Choroid plexus epithelial cell (primary cell): ENCODE measurements around the gene UBE3A.

Source experiments
- DNase-seq: peaks from one replicate; pipeline ENCODE4 v3.0.0-alpha.2; 2010; ENCODE audit warnings: low read depth
- H3K4me3 ChIP-seq: 2 replicates; pipeline ENCODE4 v1.5.1; 2011; ENCODE audit warnings: low read depth, mild to moderate bottlenecking, control low read depth, low read length, moderate library complexity
- TF ChIP-seq, protein P1 (sequence below): conservative IDR thresholded peaks from 2 replicates; pipeline ENCODE4 v1.5.1; 2011; ENCODE audit warnings: low read depth, mild to moderate bottlenecking, control low read depth, inconsistent platforms, low read length, moderate library complexity

Gene UBE3A

DNA sequence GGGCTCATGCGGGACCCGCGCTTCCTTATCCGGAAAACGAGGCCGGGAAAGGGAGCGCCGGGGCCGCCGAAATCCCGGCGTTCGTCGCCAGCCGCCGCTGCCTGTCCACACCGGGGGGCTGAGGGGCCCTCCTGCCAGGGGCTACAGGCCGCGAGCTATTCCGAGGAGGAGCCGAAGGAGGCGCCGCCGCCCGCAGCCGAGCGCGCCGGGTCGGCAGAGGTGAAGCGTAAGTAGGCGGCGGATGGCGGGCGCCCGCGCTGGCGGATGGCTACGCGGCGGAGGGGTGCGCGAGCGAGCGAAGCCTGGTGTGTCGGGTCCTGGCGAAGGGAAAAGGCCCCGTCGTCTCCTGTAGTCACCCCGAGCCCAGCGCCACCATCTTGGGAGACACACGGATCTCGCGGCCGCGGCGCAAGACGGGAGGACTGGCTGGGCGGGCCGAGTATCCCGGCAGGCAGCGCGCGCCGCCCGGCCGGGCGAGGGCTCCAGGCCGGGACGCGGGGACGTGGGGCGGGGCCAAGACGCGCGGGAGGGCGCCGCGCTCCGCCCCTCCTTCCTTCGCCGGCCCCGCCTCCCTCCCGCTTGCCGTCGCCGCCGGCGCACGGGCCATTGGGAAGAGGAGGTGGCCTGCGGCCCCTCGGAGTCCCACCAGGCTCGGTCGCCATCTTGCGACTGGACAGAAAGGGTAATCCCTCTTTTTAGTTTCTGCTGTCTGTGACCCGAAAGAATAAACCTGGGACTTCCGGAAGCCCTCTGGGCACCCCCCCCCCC, at the start of gene UBE3A:
UBE3A (minus strand) TSS at position 424 of the 768 bp plus-strand sequence. CDS start 29,917 bp downstream, outside the sequence.
- peak; percentile 95 for DNase-seq
- H3K4me3 ChIP-seq, result peak within 1 kb of the TSS; percentile 91
- TF ChIP-seq, protein P1, sequence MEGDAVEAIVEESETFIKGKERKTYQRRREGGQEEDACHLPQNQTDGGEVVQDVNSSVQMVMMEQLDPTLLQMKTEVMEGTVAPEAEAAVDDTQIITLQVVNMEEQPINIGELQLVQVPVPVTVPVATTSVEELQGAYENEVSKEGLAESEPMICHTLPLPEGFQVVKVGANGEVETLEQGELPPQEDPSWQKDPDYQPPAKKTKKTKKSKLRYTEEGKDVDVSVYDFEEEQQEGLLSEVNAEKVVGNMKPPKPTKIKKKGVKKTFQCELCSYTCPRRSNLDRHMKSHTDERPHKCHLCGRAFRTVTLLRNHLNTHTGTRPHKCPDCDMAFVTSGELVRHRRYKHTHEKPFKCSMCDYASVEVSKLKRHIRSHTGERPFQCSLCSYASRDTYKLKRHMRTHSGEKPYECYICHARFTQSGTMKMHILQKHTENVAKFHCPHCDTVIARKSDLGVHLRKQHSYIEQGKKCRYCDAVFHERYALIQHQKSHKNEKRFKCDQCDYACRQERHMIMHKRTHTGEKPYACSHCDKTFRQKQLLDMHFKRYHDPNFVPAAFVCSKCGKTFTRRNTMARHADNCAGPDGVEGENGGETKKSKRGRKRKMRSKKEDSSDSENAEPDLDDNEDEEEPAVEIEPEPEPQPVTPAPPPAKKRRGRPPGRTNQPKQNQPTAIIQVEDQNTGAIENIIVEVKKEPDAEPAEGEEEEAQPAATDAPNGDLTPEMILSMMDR, result peak; percentile 30

GRCh38 chr15:25487226-25487884, 48.5 kb upstream of the UBE3A start:
- DNase-seq, result no peak
- TF ChIP-seq, protein P1, result no peak
- no peak overlapping the region for H3K4me3 ChIP-seq

DNA sequence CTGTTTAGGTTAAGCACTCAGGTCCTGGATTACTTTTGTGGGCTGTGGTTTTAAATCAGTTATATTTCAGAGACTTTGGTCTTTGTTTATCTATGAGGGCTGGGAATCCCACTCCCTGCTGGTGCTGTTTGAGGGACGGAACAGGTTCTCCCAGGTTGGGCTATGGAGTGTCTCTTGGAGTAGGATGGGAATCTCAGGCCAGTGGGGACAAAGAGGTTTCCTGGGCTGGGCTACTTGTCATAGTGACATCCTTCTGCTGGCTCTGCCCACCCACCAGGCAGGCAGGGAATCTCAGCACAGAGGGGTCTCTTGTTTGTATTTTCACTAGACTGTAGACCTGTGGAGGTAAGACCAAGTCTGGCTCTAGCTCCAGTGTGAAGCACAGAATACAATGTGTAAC, 47.2 kb upstream of the UBE3A start:
- TF ChIP-seq, protein P1, result no peak
- no peak overlapping the region for H3K4me3 ChIP-seq
- no peak for DNase-seq

- no peak for DNase-seq
- TF ChIP-seq, protein P1, result no peak
- no peak overlapping the region for H3K4me3 ChIP-seq
These were observed 42.5 kb upstream of the UBE3A start for GRCh38 chr15:25481208-25481859.

GRCh38 chr15:25478313-25478712, 39.5 kb upstream of the UBE3A start:
- TF ChIP-seq, protein P1, result no peak
- DNase-seq, result no peak

DNA sequence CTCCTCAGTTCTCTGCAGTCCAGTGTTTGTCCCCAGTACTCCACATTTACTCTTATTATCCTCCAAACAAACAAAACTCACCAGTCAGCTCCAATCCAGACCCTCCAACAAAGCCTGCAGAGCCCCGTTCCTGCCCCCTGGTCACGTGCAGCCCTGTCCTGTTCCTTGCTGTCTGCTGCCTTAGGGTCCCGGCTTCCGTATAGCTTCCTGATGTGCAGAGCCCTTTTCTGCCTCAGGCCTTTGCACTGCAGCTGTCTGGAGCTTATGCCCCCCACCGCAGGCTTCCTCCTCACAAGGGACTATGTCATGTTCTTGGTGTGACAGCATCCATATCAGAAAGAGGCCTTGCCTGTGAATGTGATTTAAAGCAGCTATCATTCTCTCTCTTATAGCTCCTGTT, 39.0 kb upstream of the UBE3A start:
- DNase-seq, result no peak
- TF ChIP-seq, protein P1, result no peak
- H3K4me3 ChIP-seq, result no peak overlapping the region

More at GRCh38 chr15:25478313-25478712, 39.5 kb upstream of the UBE3A start:
- H3K4me3 ChIP-seq, result no peak overlapping the region
